Duodenal mucosa (tissue), 2 donors: ENCODE results near the gene FRS2.

Experiments
- H3K27ac ChIP-seq: one replicate; pipeline ENCODE4 v1.7.0; 2013; ENCODE audit warnings: low read depth, low read length
- H3K27me3 ChIP-seq, 2 donors: one replicate each; pipeline ENCODE4 v1.7.0; 2013; ENCODE audit warnings: low read length in 2 of 2, control low read depth in 1 of 2; ENCODE audit not compliant: insufficient read depth in 2 of 2, control insufficient read depth in 1 of 2
- H3K36me3 ChIP-seq, 2 donors: one replicate each; pipeline ENCODE4 v1.7.0; 2013; ENCODE audit warnings: low read length in 2 of 2, control low read depth in 1 of 2; ENCODE audit not compliant: insufficient read depth in 2 of 2, control insufficient read depth in 1 of 2
- H3K4me1 ChIP-seq, 2 donors: one replicate each; pipeline ENCODE4 v1.7.0; 2013; ENCODE audit warnings: low read length in 2 of 2, control low read depth in 1 of 2; ENCODE audit not compliant: insufficient read depth in 2 of 2, control insufficient read depth in 1 of 2
- H3K4me3 ChIP-seq, 2 donors: one replicate each; pipeline ENCODE4 v1.7.0; 2013; ENCODE audit warnings: low read length in 2 of 2, low read depth in 1 of 2
- H3K9ac ChIP-seq, 2 donors: one replicate each; pipeline ENCODE4 v1.7.0; 2013; ENCODE audit warnings: low read length in 2 of 2, low read depth in 1 of 2
- H3K9me3 ChIP-seq, 2 donors: one replicate each; pipeline ENCODE4 v1.7.0; 2013; ENCODE audit warnings: low read length in 2 of 2, control low read depth in 1 of 2; ENCODE audit not compliant: control insufficient read depth in 1 of 2

FRS2 gene, protein sequence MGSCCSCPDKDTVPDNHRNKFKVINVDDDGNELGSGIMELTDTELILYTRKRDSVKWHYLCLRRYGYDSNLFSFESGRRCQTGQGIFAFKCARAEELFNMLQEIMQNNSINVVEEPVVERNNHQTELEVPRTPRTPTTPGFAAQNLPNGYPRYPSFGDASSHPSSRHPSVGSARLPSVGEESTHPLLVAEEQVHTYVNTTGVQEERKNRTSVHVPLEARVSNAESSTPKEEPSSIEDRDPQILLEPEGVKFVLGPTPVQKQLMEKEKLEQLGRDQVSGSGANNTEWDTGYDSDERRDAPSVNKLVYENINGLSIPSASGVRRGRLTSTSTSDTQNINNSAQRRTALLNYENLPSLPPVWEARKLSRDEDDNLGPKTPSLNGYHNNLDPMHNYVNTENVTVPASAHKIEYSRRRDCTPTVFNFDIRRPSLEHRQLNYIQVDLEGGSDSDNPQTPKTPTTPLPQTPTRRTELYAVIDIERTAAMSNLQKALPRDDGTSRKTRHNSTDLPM

DNA sequence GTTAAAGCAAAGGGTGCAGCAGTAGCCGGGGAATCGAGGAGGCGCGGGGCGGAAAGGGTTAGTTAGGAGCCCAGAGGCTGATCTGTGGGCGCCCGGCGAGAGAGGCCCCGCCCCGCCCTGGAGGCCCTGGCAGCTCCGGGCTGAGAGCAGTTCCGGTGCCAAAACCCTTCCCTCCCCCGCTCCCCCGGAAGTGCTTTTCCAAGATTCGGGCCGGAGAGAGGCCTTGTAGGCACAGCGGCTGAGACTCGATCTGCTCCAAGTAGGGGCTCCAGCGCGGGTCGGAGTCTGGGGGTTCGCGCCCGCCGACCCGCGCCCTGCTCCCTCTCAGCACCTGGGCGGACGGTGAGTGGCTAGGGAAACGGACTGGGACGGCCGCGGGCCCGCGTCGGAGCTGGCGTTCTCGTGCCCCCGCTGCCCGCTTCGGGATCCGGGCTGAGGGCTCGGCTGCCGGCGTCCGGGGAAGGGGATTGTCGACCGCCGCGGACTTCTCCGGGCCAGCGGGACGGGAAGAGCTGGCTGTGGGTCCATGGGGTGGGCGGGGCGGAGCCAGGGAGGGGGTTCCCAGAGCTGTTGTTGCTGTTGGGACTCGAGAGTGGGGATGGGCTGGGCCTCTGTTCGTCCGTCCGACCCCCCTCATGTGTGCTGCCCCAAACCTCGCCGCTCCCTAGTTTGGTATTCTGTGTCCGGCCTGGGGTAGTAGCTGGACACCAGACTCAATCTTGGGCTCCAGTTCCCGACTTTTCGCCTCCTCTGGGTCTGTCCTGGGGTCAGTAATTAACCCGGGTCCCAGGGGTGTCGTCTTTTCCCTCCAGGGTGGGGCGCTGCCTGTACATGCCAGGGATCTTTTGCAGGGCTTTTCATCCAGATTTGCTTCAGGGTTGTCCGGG, at the start of gene FRS2:
Gene FRS2, plus strand, starts transcription at position 200 of the 887 bp plus-strand sequence. CDS start 98,643 bp downstream, outside the sequence.
- Histone ChIP-seq H3K9me3 (no peaks in the 10 kb centered on the region), H3K9ac (peak within 1 kb of the TSS; percentile 73 to 92), H3K27me3 (no peaks in the 10 kb centered on the region), H3K27ac (peak within 1 kb of the TSS; percentile 80), H3K4me1 (peaks cover 16 to 30% of the 10 kb centered on the region in 2 donors), H3K36me3 (no peaks in the 10 kb centered on the region), H3K4me3 (peak within 1 kb of the TSS; percentile 85 to 87)

DNA sequence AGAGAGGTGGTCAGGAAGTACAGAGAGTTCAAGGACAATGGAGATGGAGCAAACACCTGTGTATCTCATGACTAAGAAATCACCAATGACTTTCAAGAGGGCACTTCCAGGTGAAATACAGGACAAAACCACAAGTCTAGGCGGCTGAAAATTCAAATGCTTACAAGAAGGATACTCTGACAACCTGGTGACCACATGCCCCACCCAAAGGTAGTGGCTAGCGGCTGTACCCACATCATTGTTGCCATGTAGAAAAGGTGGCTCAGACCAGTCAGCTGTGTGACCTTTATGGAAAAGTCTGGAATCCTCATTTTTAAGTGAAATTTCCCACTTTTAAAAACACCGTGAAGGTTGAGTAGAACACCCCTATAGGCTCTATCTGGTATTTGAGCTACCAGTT, 48.6 kb upstream of the FRS2 start:
- H3K27me3 ChIP-seq = no peaks in the 10 kb centered on the region
- H3K27ac ChIP-seq = no peak overlapping the region
- peaks cover 0 to under 1% of the 10 kb centered on the region in 2 donors for H3K4me1 ChIP-seq
- no peaks in the 10 kb centered on the region for H3K36me3 ChIP-seq
- H3K9me3 ChIP-seq = no peaks in the 10 kb centered on the region
- no peak overlapping the region for H3K4me3 ChIP-seq
- H3K9ac ChIP-seq = no peak overlapping the region

DNA sequence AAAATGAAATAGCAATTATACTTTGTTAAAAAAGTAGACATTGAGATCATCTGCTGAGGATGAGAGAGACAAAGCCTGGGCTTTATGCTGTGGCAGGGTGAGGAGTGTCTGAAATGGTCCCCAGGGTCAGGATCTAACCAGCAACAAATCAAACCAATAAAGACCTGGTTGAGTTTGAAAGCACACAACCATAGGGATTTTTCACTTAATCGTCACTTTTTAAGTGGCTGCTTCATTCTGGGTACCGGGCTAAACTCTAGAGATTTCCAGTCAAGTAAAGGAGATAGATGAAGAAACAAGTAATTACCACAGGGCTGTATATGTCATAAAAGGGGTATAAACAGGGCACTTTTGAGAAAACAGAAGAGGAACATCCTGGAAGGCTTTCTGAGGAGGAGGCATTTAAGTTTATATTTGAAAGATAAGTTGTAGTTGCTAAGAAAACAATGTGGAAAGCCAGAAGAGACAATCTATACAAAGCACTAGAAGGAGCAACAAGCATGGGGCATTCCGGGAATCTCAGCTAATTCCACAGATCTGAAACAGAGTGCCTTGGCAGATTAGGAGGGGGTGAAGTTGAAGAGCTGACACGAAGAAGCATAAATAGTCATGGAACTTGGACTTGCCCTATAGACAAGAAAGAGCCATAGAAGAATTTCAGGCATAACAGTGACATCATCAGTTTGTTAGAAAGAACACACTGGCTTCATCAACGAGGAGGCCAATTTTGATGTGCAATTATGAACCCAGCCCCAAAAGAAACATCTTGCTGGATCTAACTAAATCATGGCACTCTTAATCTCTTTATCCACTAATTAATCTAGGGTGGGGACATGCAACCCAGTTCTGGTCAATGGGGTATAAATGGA, 46.9 kb upstream of the FRS2 start:
- Histone ChIP-seq H3K9me3 (no peaks in the 10 kb centered on the region), H3K4me1 (no peaks in the 10 kb centered on the region), H3K36me3 (no peaks in the 10 kb centered on the region), H3K9ac (no peak overlapping the region), H3K27me3 (no peaks in the 10 kb centered on the region), H3K27ac (no peak overlapping the region), H3K4me3 (no peak overlapping the region)

DNA sequence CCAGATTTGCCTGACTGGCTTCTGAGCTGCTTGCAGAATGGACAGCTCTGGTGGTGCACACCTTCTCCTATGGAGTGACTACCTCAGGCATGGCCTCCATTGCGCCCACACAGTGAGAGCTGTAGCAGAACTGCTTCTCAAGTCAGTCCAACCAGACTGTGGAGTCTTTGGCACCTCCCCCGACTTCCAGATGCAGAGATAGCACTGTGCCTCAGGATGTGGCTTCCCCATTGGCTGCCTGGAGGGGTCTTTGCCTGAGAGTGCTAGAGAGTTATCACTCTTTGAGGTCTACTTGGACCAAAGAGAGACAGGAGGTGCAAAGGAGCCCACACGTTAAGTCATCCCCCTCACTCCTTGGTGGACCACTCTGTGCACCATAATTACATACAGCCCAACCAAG, 44.8 kb upstream of the FRS2 start:
- no peak overlapping the region for H3K9ac ChIP-seq

DNA sequence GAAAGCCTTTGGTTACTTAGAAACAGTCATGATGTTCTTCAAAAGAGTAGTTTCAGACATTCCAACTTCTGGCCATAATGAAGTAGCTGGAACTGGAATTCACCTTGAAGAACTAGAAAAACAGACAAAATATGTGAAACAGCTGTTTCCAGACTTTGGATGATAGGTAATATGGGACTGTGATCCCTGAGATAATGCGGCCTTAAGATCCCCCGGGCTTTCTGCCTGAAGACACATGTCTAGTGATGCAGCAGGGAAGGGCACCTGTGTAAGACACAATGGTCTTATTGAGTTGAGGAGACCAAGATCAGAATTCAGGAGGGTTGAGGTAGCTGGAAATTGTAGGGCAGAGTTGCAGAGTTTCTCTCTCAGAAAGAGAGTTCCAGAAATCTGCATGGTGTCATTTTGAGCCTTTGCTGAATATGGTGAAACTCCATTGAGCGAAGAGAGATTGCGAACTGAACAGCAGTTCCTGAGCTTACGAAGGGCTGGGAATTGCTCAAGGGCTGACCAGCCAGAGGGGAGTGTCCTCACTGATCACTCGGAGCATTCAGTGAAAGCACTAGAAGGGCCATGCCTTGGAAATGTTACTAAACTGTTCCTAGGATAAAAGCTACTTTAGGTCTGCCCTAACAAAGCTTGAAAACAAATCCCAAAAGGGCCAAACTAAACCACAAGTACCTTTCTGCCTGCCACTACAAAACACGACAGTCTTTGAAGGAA, 41.7 kb upstream of the FRS2 start:
- Histone ChIP-seq H3K4me1 (no peaks in the 10 kb centered on the region), H3K27me3 (no peaks in the 10 kb centered on the region), H3K27ac (no peak overlapping the region), H3K4me3 (no peak overlapping the region), H3K36me3 (no peaks in the 10 kb centered on the region), H3K9me3 (no peaks in the 10 kb centered on the region), H3K9ac (no peak overlapping the region)

More for the DNA sequence above, 44.8 kb upstream of the FRS2 start:
- Histone ChIP-seq H3K27me3 (no peaks in the 10 kb centered on the region), H3K27ac (no peak overlapping the region), H3K36me3 (no peaks in the 10 kb centered on the region), H3K4me3 (no peak overlapping the region), H3K9me3 (no peaks in the 10 kb centered on the region), H3K4me1 (no peaks in the 10 kb centered on the region)

DNA sequence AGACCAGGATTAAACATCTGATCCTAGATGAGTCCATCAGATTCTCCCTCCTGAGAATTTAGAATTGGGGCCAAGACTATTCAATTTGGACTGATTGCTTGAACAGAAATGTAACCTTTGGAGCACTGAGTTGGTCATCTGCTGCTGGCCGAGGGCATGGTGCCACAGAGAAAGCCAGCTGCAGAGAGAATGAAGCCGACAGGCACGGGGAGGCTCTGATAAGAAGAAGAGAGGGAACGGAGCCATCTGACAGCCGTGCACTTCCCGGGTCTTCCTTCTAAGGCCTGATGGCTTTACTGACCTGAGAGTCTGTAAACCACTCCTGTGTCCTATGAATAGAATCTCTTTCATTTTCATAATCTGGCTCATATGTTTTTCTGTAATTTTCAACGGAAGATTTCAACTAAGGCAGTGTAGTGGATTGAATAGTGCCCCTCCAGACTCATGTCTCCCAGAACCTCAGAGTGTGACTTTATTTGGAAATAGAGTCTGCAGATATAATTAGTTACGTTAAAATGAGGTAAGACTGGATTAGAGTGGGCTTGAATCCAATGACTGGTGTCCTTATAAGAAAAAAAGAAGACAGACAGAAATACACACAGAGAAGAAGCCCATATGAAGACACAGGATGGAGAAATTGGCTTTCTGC, 39.1 kb upstream of the FRS2 start:
- Histone ChIP-seq H3K36me3 (no peaks in the 10 kb centered on the region), H3K27ac (no peak overlapping the region), H3K4me3 (no peak overlapping the region), H3K9ac (no peak overlapping the region), H3K9me3 (no peaks in the 10 kb centered on the region), H3K4me1 (no peaks in the 10 kb centered on the region), H3K27me3 (no peaks in the 10 kb centered on the region)

DNA sequence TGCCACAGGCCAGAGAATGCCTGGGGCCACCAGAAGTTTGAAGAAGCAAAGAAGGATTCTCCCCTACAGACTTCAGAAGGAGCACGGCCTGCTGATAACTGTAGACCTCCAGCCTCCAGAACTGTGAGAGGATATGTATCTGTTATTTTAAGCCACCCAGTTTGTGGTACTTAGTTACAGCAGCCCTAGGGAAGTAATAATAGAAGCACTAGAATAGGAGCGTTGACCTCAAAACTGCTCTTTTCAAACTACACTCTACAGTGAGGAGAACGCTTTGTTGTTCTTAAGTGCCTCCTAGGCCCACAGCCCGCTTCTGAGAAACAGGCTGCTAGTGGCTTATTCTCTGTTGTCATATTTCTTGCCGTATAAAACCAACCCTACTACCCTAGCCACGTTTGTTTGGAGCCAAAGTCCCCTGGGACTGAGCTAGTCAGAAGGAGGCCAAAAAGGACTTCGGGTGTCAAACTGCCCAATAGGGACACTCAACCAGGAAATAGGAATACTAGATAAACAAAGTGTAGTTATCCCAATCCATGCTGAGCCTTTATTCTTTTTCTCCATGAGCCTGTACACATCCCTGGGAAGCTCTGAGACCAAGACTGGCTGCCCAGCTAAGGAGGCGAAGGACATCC, 38.5 kb upstream of the FRS2 start:
- no peak overlapping the region for H3K27ac ChIP-seq
- H3K4me3 ChIP-seq = no peak overlapping the region
- H3K36me3 ChIP-seq = no peaks in the 10 kb centered on the region
- no peaks in the 10 kb centered on the region for H3K27me3 ChIP-seq
- H3K9ac ChIP-seq = no peak overlapping the region
- H3K4me1 ChIP-seq = no peaks in the 10 kb centered on the region
- H3K9me3 ChIP-seq = no peaks in the 10 kb centered on the region

DNA sequence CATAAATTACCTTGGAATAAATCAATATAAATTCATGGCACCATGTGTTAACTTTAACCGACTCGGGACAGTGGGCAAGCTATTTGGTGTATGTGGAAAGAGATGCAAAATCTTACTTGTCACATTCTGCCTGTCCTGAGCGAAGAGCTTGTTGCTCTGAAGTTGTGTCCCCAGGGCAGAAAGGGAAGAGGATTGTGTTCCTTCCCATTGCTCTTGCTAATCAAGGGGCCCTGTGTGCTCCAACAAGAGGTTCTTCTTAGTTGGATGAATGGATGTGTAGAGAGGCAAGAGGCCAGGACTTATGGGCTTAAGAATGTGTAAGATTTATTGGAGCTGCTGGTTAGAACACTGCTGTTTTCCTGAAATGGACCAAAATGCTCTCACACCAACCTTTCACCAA, 36.5 kb upstream of the FRS2 start:
- H3K27ac ChIP-seq = no peak overlapping the region
- no peaks in the 10 kb centered on the region for H3K4me1 ChIP-seq
- H3K36me3 ChIP-seq = no peaks in the 10 kb centered on the region
- no peaks in the 10 kb centered on the region for H3K9me3 ChIP-seq
- no peak overlapping the region for H3K4me3 ChIP-seq
- H3K27me3 ChIP-seq = no peaks in the 10 kb centered on the region
- H3K9ac ChIP-seq = no peak overlapping the region
